HPDE6-E6E7 (cell line): ENCODE data around the gene OR7A10.
"Not testable (repeated sequence)": the region's sequence is repeated elsewhere in the genome, so short reads cannot be mapped to it uniquely, and the experiment has no call there.

Experiments
- DNase-seq: peaks from one replicate; pipeline ENCODE4 v3.0.0; 2011; ENCODE audit warnings: missing footprints; ENCODE audit errors: extremely low spot score

The OR7A10 gene

GRCh38 chr19:14795078-14795721 lies 53.5 kb downstream of the OR7A10 start:
- DNase-seq = no peak

- not testable (repeated sequence) for DNase-seq
Observed at GRCh38 chr19:14792250-14792649, 56.5 kb downstream of the OR7A10 start.
